HG03575 (cell line): Measurements from ENCODE around the gene SGCD.

ENCODE experiments used
- ATAC-seq: cut with Tn5 transposase; IDR thresholded peaks from one replicate; pipeline ENCODE4 v1.9.1; 2021; ENCODE audit not compliant: unreplicated experiment, insufficient number of reproducible peaks, low FRiP score; ENCODE audit errors: extremely low read depth

SGCD gene

GRCh38 chr5:156396063-156396829 is 69.3 kb downstream of the SGCD start:
- ATAC-seq, result no peak

GRCh38 chr5:156396830-156397081 is 69.8 kb downstream of the SGCD start:
- no peak for ATAC-seq

- no peak for ATAC-seq
Observed at GRCh38 chr5:156399323-156399722, 72.4 kb downstream of the SGCD start.

- no peak for ATAC-seq
Observed at GRCh38 chr5:156400231-156400986, 73.4 kb downstream of the SGCD start.

- ATAC-seq, result no peak
Observed at GRCh38 chr5:156401804-156402203, 74.8 kb downstream of the SGCD start.

GRCh38 chr5:156402387-156402921 is 75.5 kb downstream of the SGCD start:
- peak; percentile 95 for ATAC-seq

- no peak for ATAC-seq
Observed at GRCh38 chr5:156405988-156406387, 79.0 kb downstream of the SGCD start.

- ATAC-seq, result no peak
Observed at GRCh38 chr5:156407251-156407650, 80.3 kb downstream of the SGCD start.

GRCh38 chr5:156409834-156410233 is 82.9 kb downstream of the SGCD start:
- ATAC-seq, result no peak

- ATAC-seq, result no peak
Observed at GRCh38 chr5:156411185-156411613, 84.2 kb downstream of the SGCD start.

- no peak for ATAC-seq
Observed at GRCh38 chr5:156411957-156412356, 85.0 kb downstream of the SGCD start.

- no peak for ATAC-seq
Observed at GRCh38 chr5:156414391-156414790, 87.4 kb downstream of the SGCD start.

- ATAC-seq, result no peak
Observed at GRCh38 chr5:156419661-156420060, 92.7 kb downstream of the SGCD start.

- no peak for ATAC-seq
Observed at GRCh38 chr5:156420665-156421064, 93.7 kb downstream of the SGCD start.

GRCh38 chr5:156421798-156422197 is 94.8 kb downstream of the SGCD start:
- ATAC-seq, result no peak

- ATAC-seq, result no peak
Observed at GRCh38 chr5:156423597-156423996, 96.6 kb downstream of the SGCD start.

GRCh38 chr5:156427315-156427714 is 100.4 kb downstream of the SGCD start:
- ATAC-seq, result no peak

- no peak for ATAC-seq
Observed at GRCh38 chr5:156431956-156432829, 105.2 kb downstream of the SGCD start.

- ATAC-seq, result no peak
Observed at GRCh38 chr5:156432830-156433105, 105.8 kb downstream of the SGCD start.

- no peak for ATAC-seq
Observed at GRCh38 chr5:156434471-156434870, 107.5 kb downstream of the SGCD start.
